ENCODE measurements around the gene THSD8. TPM values are rescaled to one million over a fixed set of nuclear protein-coding genes. Genes with fewer than 3 reads are reported as not detected.

The THSD8 gene
- 10 to 100 TPM in 1 of 5 donors, 1 to 10 TPM in 4; 4.2 to 10.2 (median 7.2) TPM for polyA plus RNA-seq (ENCODE audit: insufficient read depth in 1 of 5, insufficient read length in 5 of 5, low replicate concordance in 1 of 5)
- long read RNA-seq, donor 1, result 0 reads
- long read RNA-seq, donor 2, result 0 reads
- long read RNA-seq, donor 3, result 0 reads
- long read RNA-seq, donor 4, result 0 reads
- long read RNA-seq, donor 5, result 0 reads
- long read RNA-seq, donor 6, result 0 reads
- long read RNA-seq, donor 7, result 0 reads
- long read RNA-seq, donor 8, result 0 reads

DNA sequence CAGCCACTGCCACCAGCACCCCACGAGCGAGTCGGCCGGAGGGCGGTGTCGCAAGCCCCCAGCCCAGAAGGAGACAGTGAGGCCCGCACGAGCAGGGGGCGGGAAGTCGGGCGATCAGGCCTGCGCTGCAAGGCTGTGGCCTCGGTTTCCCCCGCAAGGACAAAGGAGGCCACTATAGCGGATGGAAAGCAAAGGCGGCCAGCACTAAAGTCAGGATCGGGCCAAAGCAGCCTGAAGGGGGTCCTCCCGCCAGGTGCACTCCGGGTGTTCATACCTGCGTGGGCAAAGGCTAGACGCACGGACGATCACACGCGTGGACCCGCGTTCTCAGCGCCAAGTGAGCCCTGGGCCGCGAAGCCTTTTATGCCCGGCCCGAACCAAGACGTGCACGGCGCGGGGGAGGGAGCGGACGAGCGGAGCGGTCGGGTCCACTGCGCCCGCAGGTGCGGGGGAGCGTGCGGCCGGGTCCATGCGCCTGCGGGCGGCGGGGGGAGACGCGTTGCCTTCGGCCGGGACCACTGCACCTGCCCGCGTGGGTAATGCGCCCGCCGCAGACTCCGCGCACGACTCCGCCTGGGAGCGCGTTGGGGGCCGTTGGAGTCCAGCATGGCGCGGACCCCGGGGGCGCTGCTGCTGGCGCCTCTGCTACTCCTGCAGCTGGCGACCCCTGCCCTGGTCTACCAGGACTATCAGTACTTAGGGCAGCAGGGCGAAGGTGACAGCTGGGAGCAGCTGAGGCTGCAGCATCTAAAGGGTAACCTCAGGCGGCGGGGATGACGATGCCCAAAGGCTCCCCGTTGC is at the start of gene THSD8, which contains the start of gene PRDX2:
Gene THSD8 (plus strand): TSS at position 604 of the 801 bp plus-strand sequence. CDS start 3 bp downstream, at position 607.
Gene PRDX2 (minus strand): TSS at position 335 of the 801 bp plus-strand sequence. CDS start 539 bp downstream, outside the sequence.
- DNase-seq, result peak; percentile 61 to 79

DNA sequence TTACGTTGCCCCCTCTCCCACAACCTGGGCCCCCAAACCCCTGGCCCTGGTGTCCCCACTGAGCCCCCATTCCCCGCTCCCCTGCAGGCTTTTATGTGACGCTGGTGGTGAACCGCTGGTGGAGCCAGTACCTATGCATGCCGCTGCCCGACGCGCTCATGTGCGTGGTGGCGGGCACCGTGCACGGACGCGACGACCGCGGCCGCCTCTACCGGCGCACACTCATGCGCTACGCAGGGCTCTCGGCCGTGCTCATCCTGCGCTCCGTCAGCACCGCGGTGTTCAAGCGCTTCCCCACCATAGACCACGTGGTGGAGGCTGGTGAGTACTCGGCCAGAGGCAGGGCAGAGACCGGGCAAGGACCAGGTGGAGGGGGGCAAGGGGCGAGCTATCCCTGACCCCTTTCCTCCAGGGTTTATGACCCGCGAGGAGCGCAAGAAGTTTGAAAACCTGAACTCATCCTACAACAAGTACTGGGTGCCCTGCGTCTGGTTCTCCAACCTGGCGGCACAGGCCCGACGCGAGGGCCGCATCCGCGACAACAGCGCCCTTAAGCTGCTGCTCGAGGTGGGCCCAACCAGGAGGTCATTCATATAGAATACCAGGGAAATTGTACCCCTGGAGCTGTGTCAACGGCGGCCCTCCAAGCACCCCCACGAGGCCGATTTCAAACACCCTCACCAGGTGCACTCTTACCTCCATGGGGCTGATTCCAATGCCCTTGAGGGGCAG is 47.2 kb upstream of the THSD8 start:
- DNase-seq, result no peak

DNA sequence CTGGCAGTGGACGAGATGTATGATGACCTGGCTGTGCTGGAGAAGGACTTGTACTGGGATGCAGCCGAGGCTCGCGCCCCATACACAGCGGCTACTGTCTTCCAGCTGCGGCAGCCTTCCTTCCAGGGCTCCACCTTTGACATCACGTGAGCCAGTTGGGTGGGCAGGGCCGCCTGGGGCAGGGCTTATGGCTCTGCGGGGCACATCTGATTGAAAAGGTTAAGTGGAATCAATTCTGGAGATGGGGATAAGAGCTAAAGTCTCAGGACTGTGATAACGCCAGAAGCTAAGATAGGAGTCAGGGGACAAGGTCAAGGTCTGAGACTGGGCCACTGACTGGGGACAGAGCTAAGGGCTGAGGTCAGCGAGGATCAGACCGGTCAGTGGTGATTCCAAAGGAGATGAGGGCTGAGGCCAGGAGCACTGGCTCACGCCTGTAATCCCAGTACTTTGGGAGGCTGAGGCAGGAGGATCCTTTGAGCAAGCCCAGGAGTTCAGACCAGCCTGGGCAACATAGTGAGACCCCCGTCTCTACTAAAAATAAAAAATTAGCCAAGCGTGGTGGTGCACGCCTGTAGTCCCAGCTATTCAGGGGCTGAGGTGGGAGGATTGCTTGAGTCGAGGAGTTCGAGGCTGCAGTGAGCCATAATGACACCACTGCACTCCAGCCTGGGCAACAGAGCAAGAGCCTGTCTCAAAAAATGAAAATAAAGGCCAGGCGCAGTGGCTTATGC is 45.6 kb upstream of the THSD8 start:
- DNase-seq, result no peak

DNA sequence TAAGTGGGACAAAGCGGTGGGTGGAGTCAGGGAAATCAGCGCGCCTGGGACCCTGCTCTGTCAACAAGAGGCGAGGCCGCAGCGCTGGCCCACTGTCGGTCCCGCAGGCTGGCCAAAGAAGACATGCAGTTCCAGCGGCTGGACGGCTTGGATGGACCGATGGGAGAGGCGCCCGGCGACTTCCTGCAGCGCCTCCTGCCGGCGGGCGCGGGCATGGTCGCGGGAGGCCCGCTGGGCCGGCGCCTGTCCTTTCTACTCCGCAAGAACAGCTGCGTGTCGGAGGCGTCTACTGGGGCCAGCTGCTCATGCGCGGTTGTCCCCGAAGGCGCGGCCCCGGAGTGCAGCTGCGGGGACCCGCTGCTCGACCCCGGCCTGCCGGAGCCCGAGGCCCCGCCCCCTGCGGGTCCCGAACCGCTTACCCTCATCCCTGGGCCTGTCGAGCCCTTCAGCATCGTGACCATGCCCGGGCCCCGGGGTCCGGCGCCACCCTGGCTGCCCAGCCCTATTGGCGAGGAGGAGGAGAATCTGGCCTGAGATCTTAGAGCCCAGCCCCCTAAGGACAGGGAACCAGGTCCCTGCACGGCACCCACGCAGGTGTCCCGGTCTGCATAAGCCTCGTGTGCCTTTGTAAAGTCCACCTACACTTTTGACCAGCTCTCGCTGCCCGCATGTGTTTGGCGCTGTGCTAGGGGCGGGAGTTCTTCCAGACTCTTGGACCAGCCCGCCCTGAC is 44.2 kb upstream of the THSD8 start:
- DNase-seq, result peak in 1 of 2 donors; percentile 58

DNA sequence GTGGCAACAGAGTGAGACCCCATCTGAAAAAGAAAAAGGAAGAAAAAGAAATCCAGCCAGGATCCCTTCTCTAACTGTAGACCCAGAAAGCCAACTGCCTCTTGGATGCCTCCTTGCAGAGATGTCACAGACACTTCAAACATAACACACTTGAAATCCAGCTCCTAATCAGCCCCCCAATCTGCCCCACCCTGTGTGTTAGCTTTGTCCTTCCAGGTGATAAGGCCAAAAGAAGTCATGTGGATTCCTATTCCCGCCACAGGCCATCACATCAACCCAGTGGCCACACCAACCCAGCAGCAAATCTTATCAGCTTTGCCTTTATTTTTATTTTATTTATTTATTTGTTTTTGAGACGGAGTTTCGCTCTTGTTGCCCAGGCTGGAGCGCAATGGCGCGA is 42.2 kb upstream of the THSD8 start:
- no peak for DNase-seq

DNA sequence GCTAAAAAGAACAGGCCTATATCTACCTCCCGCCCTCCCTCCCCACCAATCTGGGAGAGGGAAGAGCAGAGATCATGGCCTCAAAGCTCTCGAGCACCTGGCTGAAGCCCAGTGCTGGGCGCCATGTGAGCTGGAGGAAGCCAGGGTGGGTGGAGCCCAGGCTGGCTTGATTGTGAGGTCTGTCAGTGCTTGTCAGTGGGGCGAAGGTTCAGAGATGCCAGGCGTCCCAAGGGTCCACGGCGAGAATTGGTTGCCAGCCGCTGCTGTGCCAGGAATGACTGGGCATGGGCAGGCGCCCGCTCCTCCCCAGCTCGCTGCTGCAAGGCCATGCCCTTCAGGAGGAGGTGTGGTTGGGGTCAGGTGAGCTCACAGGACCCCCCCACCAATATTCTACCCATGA is 38.8 kb upstream of the THSD8 start:
- no peak for DNase-seq

DNA sequence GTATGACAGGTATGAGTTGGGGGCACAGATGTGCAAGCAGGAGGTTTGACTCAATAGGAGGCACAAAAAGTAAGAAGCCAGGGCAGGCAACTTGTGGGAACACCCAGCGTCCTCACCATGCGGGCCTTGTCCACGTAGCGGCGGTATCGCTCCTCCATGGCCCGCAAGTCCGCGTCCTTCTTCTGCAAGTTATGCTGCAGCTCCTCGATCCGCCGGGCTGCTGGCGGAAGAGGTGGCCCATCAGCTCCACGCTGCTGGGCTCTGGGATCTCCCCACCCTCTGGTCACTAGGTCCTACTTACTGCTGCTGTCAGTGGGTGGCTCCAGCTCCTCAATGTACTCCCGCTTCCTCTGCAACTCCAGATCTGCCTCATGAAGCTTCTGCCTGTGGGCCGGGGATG is 37.2 kb upstream of the THSD8 start:
- DNase-seq, result no peak

DNA sequence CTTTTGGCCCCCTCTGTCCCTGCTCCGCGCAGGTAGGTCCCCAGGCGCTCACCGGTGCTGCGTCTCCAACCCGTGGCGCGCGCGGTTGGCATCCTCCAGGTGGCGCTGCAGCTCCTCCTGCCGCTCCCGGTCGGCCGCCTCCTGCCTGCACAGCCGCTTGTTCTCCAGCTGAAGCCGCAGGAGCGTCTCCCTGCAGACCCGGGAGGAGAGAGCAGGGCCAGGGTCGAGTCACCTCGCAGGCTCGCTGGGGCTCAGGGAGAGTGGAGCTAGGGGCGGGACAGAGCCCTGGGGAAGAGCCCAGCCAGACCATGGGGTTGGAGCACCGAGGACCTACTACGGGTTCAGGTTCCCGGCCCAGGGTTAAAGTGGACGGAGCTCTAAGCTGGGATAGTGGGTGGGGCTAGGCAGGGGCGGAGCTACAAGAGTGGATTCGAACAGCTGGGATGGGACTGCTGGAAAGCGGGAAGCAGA is 35.8 kb upstream of the THSD8 start:
- DNase-seq, result peak; percentile 49 to 71

DNA sequence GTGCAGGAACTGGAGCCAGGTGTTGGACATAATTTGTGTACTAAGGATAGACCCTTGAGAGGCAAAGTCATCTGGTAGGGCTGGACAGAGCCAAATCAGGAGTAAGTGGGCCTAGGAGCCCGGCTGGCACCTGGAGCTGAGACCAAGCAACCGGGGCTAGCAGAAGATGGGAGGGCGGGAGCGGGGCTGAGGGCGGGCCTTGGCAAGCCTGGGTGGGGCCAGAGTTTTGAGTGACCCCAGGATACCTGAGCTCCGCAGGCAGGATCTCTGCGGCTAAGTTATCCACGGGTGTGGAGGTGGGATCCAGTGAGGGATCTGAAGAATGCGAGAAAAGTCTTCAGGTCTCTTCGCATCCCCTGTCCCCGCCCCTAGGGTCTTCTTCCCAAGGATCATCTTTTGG is 34.7 kb upstream of the THSD8 start:
- no peak for DNase-seq

DNA sequence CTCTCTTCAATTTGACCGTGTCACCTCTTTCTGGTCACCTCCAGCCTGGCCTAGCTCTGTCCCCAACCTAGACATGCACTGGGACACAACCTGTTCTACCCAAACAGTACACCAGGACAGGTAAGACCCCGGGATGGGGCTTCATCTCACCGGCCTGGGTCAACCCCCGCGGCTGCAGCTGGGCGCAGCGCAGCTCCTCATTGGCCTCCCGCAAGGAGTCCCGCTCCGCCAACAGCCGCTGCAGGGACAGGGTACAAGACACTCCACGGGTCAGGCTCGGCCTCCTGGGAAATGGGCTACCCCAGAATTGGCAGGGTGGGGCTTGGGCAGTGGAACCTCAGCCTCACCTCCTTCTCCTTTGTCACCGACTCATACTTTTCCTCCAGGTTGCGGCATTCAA is 34.2 kb upstream of the THSD8 start:
- no peak for DNase-seq

DNA sequence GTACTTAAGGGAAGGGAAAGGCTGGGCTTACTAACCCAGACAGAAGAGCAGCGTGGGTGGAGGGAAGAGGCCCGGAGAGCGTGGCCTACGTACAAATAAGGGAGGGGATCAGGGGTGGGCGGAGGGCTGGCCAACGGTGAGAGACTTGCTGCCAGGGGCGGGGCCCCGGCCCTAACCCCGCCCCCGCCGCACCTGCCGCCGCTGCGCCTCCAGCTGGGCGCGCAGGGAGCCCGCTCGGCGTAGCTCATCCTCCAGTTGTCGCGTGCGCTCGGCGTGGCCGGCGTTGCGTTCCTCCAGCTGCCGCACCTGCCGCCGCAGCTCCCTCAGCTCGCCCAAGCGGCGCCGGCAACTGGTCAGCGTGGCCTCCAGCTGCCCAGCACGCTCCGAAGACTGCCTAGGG is 32.2 kb upstream of the THSD8 start:
- no peak for DNase-seq

DNA sequence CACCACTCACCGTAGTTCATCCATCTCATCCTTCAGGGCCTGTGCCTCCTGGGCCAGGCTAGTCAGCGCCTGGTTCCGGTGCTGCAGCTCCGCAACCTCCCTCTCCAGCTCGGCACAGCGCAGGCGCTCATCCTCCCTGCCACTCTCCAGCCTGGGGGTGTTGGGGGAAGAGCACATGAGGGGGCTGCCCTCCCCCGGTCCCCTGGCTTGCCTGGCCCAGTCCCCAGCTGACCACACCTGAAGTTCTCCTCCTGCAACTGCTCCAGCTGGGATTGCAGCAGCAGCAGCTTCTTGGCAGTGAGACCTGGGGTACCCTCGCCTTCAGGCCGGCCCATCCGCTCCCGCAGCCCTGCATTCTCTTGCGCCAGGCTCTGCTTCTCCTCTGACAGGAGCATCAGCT is 30.9 kb upstream of the THSD8 start:
- no peak for DNase-seq

DNA sequence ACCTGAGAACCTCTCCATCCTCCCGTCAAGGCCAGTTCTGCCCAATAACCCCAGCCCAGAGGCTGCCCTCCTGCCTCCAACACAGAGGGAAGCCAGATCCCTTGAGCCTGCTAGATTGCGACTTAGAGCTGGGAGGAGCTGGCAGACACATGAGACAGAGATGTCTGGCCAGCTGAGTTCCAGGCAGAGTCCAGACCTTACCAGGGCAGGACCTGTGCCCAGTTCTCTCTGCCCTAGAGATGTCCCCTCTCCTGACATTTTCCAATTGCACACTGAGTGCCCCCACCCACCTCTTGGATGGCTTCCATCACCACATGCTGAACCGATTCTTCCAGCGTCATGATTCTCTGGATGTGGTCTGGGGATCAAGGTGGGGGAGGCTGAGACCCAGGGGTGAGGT is 29.5 kb upstream of the THSD8 start:
- DNase-seq, result no peak

DNA sequence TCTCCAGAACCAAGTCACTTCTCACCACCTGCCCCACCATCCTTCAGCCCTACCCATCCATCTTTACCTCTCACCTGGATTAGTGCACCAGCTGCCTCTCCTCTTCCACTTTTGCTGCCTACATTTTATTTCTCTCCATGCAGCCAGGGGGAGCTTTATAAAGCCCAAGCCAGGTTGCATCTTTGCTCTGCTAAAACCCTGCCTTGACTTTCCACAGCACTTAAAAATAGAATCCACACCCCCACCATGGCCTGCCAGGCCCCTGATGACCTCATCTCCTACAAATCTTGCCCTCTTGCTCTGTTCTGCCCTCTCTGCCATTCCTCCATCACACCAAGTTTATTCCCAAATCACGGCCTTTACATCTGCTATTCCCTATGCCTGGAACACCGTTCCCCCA is 28.3 kb upstream of the THSD8 start:
- no peak for DNase-seq

DNA sequence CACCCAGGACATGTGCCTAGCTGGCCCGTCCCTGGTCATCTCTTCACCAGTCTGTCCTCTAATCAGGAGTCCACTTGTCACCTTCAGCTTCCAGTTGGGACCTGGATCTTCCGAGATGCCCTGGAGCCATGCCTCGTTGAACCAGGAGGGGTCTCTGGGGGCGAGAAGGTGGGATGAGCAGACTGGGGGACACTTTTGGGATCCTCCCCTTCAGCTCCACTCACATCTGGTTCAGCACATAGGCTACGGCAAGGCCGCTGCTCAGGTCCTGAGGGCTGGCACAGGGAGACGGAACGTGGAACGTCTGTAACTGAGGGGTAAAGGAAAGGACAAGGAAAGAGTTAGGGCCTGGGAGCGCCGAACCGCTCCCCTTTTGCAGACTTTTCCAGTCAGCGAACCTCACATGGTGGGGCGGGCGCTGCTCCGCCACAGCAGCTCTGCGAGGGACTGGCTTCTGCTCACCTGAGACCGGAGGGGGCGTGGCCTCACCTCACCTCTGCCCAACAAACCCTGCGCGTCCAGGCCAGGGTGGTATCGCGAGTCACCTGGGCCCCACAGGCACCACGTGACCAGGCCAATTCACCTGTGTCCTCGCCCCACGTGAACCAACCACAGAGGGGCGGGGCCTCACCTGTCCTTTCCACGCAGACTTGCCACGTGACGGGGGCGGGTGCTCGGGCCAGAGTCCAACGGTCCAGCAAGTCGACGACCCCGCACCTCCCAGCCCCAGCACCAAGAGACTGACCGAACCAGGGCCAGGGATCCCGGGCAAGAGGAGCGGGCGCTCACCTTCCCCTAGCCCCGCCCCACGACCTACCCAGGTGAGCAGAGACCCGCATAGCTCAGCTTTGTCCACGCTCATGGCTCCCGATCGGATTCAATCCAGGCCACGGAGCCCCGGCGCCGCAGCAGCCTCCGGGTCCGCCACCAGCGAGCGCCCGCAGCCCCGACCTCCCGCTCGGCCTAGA is 27.0 kb upstream of the THSD8 start, which contains the start of gene HOOK2:
Gene HOOK2 (minus strand): TSS at position 965 of the 968 bp plus-strand sequence. CDS start 103 bp downstream, at position 862.
- DNase-seq, result peak; percentile 69 to 79

DNA sequence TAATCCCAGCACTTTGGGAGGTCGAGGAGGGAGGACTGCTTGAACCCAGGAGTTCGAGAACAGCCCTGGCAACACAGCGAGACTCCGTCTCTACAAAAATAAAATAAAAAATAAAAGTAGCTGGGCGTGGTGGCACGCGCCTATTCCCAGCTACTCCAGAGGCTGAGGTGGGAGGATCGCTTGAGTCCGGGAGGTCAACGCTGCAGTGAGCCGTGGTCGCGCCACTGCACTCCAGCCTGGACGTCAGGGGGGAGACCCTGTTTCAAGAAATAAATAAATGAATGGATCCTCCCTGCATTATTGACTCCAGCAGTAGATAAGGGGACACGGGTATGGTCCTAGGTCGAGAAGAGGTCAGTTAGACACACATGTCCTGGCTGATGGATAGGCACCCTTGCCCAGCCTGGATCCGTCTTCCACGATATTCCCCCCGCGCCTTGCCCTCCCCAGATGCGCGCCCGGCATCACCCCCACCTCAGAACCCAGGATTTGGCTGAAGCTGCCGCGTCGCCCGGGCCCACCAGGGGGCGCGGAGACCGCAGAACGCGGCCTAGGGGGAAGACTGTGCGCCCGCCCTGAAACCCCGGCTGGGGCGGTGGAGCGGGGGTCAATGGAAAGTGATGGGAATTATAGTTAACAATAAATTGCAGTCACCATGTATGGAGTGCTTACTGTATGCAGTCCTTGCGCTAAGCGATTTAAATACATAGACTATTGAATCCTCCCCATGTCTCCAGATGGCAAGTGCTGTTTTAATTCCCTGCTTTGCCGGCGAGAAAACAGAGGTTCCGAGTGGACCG is 24.5 kb upstream of the THSD8 start:
- DNase-seq, result peak; percentile 65 to 73

DNA sequence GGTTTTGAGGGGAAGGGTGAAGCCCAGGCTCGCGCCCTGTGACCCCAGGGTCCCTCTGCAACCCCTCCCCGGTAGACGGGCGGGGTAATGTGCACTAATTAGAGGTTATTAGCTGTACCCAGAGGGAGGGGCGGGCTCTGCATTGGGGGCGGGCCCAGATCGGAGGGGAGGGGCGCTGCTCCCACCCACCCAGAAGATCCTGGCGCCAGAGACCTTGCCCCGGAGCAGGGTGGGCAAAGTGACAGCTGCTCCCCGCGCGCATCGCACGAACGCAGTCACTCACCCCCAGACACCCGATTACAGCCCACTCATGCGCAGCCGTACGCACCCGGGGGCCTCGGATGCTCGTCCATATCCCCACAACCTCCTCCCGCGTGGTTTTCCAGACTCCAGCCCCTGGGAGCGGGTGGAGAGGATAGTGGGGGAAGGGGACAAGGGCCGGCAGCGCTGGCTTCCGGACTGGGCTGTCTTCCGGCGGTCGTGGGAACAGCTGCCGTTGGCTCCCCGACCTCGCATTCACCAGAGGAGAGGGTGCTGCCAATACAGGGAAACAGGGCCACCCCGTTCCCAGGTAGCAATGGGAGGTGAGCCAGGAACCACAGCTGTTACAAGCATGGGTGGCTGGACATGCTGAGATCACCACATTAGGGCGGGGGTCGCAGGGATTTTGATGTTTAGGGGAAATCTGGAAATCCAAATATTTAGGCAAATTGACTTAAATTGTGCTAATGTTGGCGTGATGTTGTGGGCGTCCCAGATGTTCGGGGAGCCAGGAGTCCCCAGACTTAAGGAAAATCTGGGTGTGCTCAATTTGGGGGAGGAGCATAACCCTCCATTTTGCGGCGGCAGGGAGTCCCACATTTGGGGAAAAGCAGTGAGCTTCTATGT is 23.6 kb upstream of the THSD8 start:
- DNase-seq, result peak; percentile 71 to 74

DNA sequence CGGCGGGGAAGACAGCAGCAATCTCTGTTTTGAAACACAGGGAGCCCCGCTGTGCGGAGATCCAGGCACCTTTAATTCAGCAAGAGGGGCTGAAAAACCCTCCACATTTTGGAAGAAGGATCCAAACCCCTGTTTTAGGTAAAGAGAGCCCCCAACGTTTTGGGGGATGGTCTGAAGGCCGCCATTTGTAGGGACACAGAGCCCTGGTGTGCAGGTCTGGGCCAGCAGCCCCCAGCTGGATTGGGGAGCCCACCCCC is 23.0 kb upstream of the THSD8 start:
- no peak for DNase-seq

All from right lung (tissue), 10 donors.